Naive thymus-derived CD4-positive, alpha-beta T cell (primary cell): ENCODE measurements around the gene MAST1. TPM values are rescaled to one million over a fixed set of nuclear protein-coding genes. Genes with fewer than 3 reads are reported as not detected.
"Not testable (repeated sequence)": the region's sequence is repeated elsewhere in the genome, so short reads cannot be mapped to it uniquely, and the experiment has no call there.

Experiments used
- ATAC-seq: fragments of 150-1000 bp; cut with Tn5 transposase; 2 replicates; pipeline ENCODE4 v1.10.0; 2021; ENCODE audit warnings: mild to moderate bottlenecking, moderate library complexity
- CTCF ChIA-PET: fragments of 350-600 bp; sonication (Branson Sonifier 250); formaldehyde crosslinking; loops from one replicate; lab custom pipeline; 2021; ENCODE audit warnings: antibody characterized with exemption; lab: Charles Lee
- POLR2A ChIA-PET: fragments of 350-600 bp; sonication (Branson Sonifier 250); formaldehyde crosslinking; loops from one replicate; lab custom pipeline; 2021; ENCODE audit warnings: antibody characterized with exemption, inconsistent platforms; lab: Charles Lee
- DNase-seq, 9 donors: peaks; one replicate each; pipeline versions ENCODE4 v3.0.0 to v3.0.0-alpha.2; 2020 to 2022; ENCODE audit warnings: mixed read lengths in 1 of 9
- H3K27ac ChIP-seq: one replicate; pipeline ENCODE4 v1.7.0; 2013; ENCODE audit warnings: mild to moderate bottlenecking, low read depth, low read length, moderate library complexity
- H3K27me3 ChIP-seq, 2 donors: one replicate each; pipeline ENCODE4 v1.7.0; 2013; ENCODE audit warnings: low read length in 2 of 2, mild to moderate bottlenecking in 2 of 2, moderate library complexity in 2 of 2; ENCODE audit not compliant: control insufficient read depth in 2 of 2, insufficient read depth in 2 of 2
- H3K36me3 ChIP-seq, 3 experiments: 1 replicate in 2 of 3; 2 replicates in 1 of 3; pipeline ENCODE4 v1.7.0; 2013; ENCODE audit warnings: low read length in 3 of 3, mild to moderate bottlenecking in 3 of 3, moderate library complexity in 1 of 3; ENCODE audit not compliant: insufficient read depth in 3 of 3, control insufficient read depth in 2 of 3
- H3K4me1 ChIP-seq, 2 donors: one replicate each; pipeline ENCODE4 v1.7.0; 2013; ENCODE audit warnings: low read length in 2 of 2, mild to moderate bottlenecking in 2 of 2, moderate library complexity in 1 of 2; ENCODE audit not compliant: control insufficient read depth in 2 of 2, insufficient read depth in 2 of 2
- H3K4me3 ChIP-seq: 2 replicates; pipeline ENCODE4 v1.7.0; 2013; ENCODE audit warnings: mild to moderate bottlenecking, low read length
- H3K9me3 ChIP-seq, 3 experiments: 1 replicate in 2 of 3; 2 replicates in 1 of 3; pipeline ENCODE4 v1.7.0; 2013; ENCODE audit warnings: low read length in 3 of 3; ENCODE audit not compliant: control insufficient read depth in 2 of 3
- H3K27ac Mint-ChIP-seq, 9 donors: one replicate each; pipeline ENCODE4 v1.8.0; 2020 to 2022; ENCODE audit warnings: mixed read lengths in 9 of 9, mild to moderate bottlenecking in 8 of 9, moderate library complexity in 5 of 9, inconsistent platforms in 2 of 9
- H3K27me3 Mint-ChIP-seq, 5 donors: one replicate each; pipeline ENCODE4 v1.8.0; 2021 to 2022; ENCODE audit warnings: mixed read lengths in 5 of 5, mild to moderate bottlenecking in 1 of 5
- H3K36me3 Mint-ChIP-seq, 5 donors: one replicate each; pipeline ENCODE4 v1.8.0; 2020 to 2022; ENCODE audit warnings: mixed read lengths in 5 of 5, mild to moderate bottlenecking in 3 of 5, inconsistent platforms in 1 of 5
- H3K4me1 Mint-ChIP-seq, 7 donors: one replicate each; pipeline ENCODE4 v1.8.0; 2020 to 2022; ENCODE audit warnings: mixed read lengths in 7 of 7, mild to moderate bottlenecking in 3 of 7, inconsistent platforms in 1 of 7
- H3K4me3 Mint-ChIP-seq, 10 donors: one replicate each; pipeline ENCODE4 v1.8.0; 2020 to 2022; ENCODE audit warnings: mild to moderate bottlenecking in 10 of 10, mixed read lengths in 10 of 10, moderate library complexity in 6 of 10, inconsistent platforms in 2 of 10
- H3K9me3 Mint-ChIP-seq, 11 donors: one replicate each; pipeline ENCODE4 v1.8.0; 2020 to 2022; ENCODE audit warnings: mixed read lengths in 11 of 11, mild to moderate bottlenecking in 4 of 11, inconsistent platforms in 1 of 11, moderate library complexity in 1 of 11
- intact Hi-C, 2 donors: fragments of 100-400 bp; cut with micrococcal nuclease; formaldehyde crosslinking; loops; one replicate each; pipeline ENCODE4 v1.15.1; 2023
- polyA plus RNA-seq, 2 donors: library from polyadenylated mRNA; unstranded; fragments of 300-500 nt; fragmentation: Illumina TruSeq; gene quantifications; one replicate each; pipeline ENCODE4 v1.2.3, GENCODE V29; 2021
- total RNA-seq, 6 experiments: library from RNA in 5 of 6; stranded (reverse) in 5 of 6; gene quantifications; 1 replicate in 5 of 6; 2 replicates in 1 of 6; pipeline ENCODE4 v1.2.3 and lab custom pipeline; 2021 to 2026

The MAST1 gene
- total and polyA plus RNA-seq, 7 experiments from 2014 or later = 0.51 to 3.5 (median 0.77) TPM; not detected in 1

DNA sequence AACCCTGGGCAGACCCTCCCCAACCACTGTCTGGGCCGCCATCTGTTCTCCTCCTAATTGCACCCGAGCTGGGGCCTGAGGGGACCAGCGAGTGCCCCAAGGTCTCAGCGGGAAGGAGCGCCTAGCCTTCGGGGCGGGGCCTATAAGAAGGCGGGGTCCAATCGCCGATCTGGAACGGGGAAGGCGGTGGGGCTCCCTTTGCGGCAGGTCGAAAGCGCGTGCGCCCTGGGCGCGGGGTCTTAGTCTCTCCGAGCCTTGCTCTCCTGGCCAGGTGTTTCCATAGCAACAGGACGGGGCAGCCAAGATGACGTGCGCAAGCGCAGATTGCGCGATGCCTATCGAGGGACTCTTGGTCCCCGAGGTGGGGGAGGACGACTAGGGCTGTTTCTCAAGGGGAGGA lies 2.8 kb downstream of the MAST1 start:
- H3K36me3 ChIP-seq = no peaks in the 10 kb centered on the region
- no peak overlapping the region for H3K4me3 ChIP-seq
- CTCF ChIA-PET = no interaction called here
- Mint-ChIP-seq H3K9me3 (peaks cover 0 to 5% (median 0%) of the 10 kb centered on the region in 11 donors), H3K4me3 (peak overlapping the region in 7 of 10 donors; percentile 14 to 76 (median 39)), H3K36me3 (no peaks in the 10 kb centered on the region), H3K27me3 (peaks cover 60 to 81% (median 72%) of the 10 kb centered on the region in 5 donors), H3K27ac (no peak overlapping the region), H3K4me1 (peaks cover 0 to 37% (median 24%) of the 10 kb centered on the region in 7 donors)
- H3K9me3 ChIP-seq = no peaks in the 10 kb centered on the region
- DNase-seq (peak in 1 of 9 donors; percentile 40), ATAC-seq (no peak)
- peaks cover 16 to 27% of the 10 kb centered on the region in 2 donors for H3K27me3 ChIP-seq
- intact Hi-C loops = no loop called here
- peaks cover 6 to 10% of the 10 kb centered on the region in 2 donors for H3K4me1 ChIP-seq
- H3K27ac ChIP-seq = no peak overlapping the region
- POLR2A ChIA-PET = no interaction called here

DNA sequence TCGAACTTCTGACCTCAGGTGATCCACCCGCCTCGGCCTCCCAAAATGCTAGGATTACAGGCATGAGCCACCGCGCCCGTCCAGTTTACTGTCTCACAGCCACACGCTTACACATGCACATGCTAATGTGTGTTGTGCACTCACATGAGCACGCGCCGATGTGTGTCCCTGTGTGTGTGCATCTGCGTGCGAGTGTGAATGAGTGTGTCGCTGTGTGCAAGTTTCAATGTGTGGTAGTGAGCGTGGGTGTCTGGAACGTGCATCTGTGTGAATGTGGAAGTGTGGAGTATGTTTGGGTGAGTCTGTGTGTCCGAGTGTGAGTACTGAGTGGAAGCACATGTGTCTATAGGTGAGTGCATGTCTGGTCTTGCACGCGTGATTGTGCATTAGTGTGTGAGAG lies 4.2 kb downstream of the MAST1 start:
- DNase-seq (no peak), ATAC-seq (no peak)
- Histone ChIP-seq H3K9me3 (no peaks in the 10 kb centered on the region), H3K27ac (no peak overlapping the region), H3K27me3 (peaks cover 16 to 28% of the 10 kb centered on the region in 2 donors), H3K4me1 (peaks cover 13 to 14% of the 10 kb centered on the region in 2 donors), H3K36me3 (no peaks in the 10 kb centered on the region), H3K4me3 (no peak overlapping the region)
- no peaks in the 10 kb centered on the region for H3K36me3 Mint-ChIP-seq
- H3K27ac Mint-ChIP-seq = no peak overlapping the region
- H3K4me1 Mint-ChIP-seq = peaks cover 0 to 34% (median 25%) of the 10 kb centered on the region in 7 donors
- CTCF ChIA-PET = no interaction called here
- no peak overlapping the region for H3K4me3 Mint-ChIP-seq
- intact Hi-C loops = no loop called here
- H3K27me3 Mint-ChIP-seq = peaks cover 48 to 77% (median 65%) of the 10 kb centered on the region in 5 donors
- peaks cover 0 to 3% (median 0%) of the 10 kb centered on the region in 11 donors for H3K9me3 Mint-ChIP-seq
- POLR2A ChIA-PET = no interaction called here

DNA sequence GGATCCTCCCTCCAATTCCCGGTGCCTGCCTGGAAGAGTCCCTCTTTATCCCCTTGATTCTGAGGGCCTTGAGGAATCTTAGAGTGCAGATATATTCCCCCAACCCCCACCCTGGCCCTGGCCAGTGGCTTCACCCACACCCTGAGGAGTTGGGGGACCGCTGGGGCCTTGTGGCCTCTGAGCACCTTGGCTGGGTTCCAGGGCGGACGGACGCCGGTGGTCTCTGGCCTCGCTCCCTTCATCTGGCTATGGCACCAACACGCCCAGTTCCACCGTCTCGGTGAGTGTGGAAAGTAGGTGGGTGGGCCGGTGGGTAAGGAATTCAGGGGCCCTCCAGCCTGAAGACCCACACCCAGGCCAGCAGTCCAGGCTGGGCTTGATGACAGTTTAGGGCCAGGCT lies 5.0 kb downstream of the MAST1 start:
- H3K4me3 ChIP-seq = no peak overlapping the region
- CTCF ChIA-PET = no interaction called here

DNA sequence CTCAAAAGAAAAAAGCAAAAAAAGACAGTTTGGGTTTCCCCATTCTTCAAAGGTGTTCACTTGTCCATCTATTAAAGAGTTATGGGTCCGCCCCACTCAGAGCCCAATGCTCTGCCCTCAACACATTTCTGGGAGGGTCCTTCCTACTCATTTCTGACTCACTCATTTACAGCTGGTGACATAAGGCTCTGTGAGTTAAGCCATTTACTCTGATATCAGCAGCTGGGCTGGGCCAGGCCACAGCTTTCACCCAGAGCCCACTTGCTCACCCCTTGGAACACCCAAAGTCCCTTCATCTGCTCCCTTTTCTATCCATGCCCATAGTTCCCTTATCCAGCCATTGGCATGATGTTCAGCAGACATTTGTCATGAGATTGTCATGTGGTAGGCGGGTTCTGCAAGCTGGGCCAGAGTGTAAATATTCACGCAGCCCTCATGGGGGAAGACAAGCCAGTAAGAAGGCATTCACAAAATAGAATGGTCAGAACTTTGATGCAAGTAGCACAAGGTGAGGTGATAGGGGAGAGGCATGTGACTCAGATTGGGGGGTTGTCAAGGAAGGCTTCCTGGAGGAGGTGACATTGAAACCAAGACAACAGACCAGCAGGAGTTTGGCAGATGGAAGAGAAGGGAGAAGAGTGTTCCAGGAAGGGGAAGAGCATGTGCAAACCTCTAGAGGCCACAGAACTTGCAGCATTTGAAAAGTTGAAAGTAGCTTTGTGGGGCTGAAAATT lies 5.9 kb downstream of the MAST1 start:
- Histone ChIP-seq H3K27ac (no peak overlapping the region), H3K36me3 (no peaks in the 10 kb centered on the region), H3K27me3 (peaks cover 10 to 33% of the 10 kb centered on the region in 2 donors), H3K4me1 (peaks cover 13 to 14% of the 10 kb centered on the region in 2 donors), H3K4me3 (no peak overlapping the region), H3K9me3 (no peaks in the 10 kb centered on the region)
- H3K27ac Mint-ChIP-seq = no peak overlapping the region
- no peaks in the 10 kb centered on the region for H3K36me3 Mint-ChIP-seq
- intact Hi-C loops = no loop called here
- H3K4me3 Mint-ChIP-seq = no peak overlapping the region
- peaks cover 0 to 2% (median 0%) of the 10 kb centered on the region in 11 donors for H3K9me3 Mint-ChIP-seq
- H3K4me1 Mint-ChIP-seq = peaks cover 0 to 26% (median 24%) of the 10 kb centered on the region in 7 donors
- H3K27me3 Mint-ChIP-seq = peaks cover 37 to 69% (median 56%) of the 10 kb centered on the region in 5 donors
- ATAC-seq = no peak
- ChIA-PET POLR2A (no interaction called here), CTCF (interaction anchor here (7.6 kb wide), 1 partner anchor 79 kb away, joined by 121 read pairs; no protein-coding TSS in a partner anchor)
- no peak for DNase-seq

More for the DNA sequence above, 5.0 kb downstream of the MAST1 start:
- Mint-ChIP-seq H3K9me3 (peaks cover 0 to 3% (median 0%) of the 10 kb centered on the region in 11 donors), H3K4me3 (no peak overlapping the region), H3K27ac (no peak overlapping the region), H3K27me3 (peaks cover 43 to 73% (median 59%) of the 10 kb centered on the region in 5 donors), H3K4me1 (peaks cover 0 to 29% (median 27%) of the 10 kb centered on the region in 7 donors), H3K36me3 (no peaks in the 10 kb centered on the region)
- DNase-seq (no peak), ATAC-seq (no peak)
- Histone ChIP-seq H3K4me1 (peaks cover 13 to 19% of the 10 kb centered on the region in 2 donors), H3K27ac (no peak overlapping the region), H3K36me3 (no peaks in the 10 kb centered on the region), H3K9me3 (no peaks in the 10 kb centered on the region), H3K27me3 (peaks cover 13 to 33% of the 10 kb centered on the region in 2 donors)
- intact Hi-C loops = no loop called here
- POLR2A ChIA-PET = interaction anchor here (0.6 kb wide), 1 partner anchor 72 kb away, joined by 3 read pairs; no protein-coding TSS in a partner anchor

DNA sequence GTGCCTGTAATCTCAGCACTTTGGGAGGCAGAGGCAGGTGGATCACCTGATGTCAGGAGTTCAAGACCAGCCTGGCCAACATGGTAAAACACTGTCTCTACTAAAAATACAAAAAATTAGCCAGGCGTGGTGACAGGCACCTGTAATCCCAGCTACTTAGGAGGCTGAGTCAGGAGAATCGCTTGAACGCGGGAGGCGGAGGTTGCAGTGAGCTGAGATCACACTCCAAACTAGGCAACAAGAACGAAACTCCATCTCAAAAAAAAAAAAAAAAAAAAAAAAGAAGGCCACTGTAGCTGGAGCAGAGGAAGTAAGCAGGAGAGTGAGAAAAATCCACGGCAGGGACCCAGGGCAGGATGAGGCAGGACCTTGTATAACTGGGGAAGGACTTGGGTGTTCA lies 8.3 kb downstream of the MAST1 start:
- H3K27me3 ChIP-seq = peaks cover 0 to 15% of the 10 kb centered on the region in 2 donors
- not testable (repeated sequence) for H3K36me3 Mint-ChIP-seq, H3K9me3 Mint-ChIP-seq, H3K4me3 ChIP-seq, H3K4me1 Mint-ChIP-seq, DNase-seq, H3K9me3 ChIP-seq, H3K36me3 ChIP-seq, ATAC-seq, H3K4me1 ChIP-seq, H3K27ac ChIP-seq
- ChIA-PET POLR2A (interaction anchor here (1.1 to 1.6 kb wide), 3 partner anchors 11 to 81 kb away, joined by 3 to 5 read pairs (median 4); partner anchors contain the start of gene JUNB), CTCF (interaction anchor here (0.5 to 7.6 kb wide), 12 partner anchors 7 to 170 kb away, joined by 3 to 121 read pairs (median 4); partner anchors contain the start of gene RNASEH2A)
- H3K27me3 Mint-ChIP-seq = peaks cover 15 to 48% (median 35%) of the 10 kb centered on the region in 5 donors
- H3K27ac Mint-ChIP-seq = peak overlapping the region in 1 of 9 donors; percentile 54
- H3K4me3 Mint-ChIP-seq = peak overlapping the region in 3 of 10 donors; percentile 0 to 59 (median 52)
- intact Hi-C loops = loop anchor here (1.0 to 2.0 kb wide), 6 partner anchors 50 to 170 kb away; no protein-coding TSS in a partner anchor

DNA sequence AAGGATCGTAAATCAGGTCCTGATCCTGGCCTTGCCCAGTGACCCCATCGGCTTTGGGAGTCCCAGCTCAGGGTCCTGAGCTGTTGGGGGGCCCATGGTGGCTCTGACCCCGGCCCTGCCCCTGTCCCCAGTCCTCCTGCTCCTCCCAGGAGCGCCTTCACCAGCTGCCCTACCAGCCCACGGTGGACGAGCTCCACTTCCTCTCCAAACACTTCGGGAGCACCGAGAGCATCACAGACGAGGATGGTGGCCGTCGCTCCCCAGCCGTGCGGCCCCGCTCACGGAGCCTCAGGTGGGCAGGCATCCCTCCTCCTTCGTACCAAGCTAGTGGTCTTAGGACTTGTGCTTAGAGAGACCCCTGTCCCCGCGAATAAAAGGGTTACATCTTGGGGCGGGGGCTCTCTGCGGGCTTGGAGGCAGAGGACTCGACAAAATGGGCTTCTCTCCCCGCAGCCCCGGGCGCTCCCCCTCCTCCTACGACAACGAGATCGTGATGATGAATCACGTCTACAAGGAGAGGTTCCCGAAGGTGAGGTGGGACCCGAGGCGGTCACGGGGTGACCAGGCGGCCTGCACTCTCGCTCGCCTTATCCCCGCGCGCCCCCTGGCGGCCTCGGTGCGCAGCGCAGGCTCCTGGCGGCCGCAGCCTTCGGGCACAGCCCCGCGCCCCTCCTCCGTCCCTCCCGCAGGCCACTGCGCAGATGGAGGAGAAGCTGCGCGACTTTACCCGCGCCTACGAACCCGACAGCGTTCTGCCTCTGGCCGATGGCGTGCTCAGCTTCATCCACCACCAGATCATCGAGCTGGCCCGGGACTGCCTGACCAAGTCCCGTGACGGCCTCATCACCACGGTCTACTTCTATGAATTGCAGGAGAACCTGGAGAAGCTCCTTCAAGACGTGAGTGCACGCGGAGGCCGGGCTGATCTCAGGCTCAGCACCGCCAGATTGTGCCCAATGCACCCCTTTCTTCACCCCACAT lies 9.1 kb downstream of the MAST1 start:
- Mint-ChIP-seq H3K27me3 (peaks cover 9 to 39% (median 28%) of the 10 kb centered on the region in 5 donors), H3K4me3 (peak overlapping the region in 9 of 10 donors; percentile 41 to 70 (median 50)), H3K36me3 (no peaks in the 10 kb centered on the region), H3K4me1 (peaks cover 0 to 4% (median 0%) of the 10 kb centered on the region in 7 donors), H3K9me3 (no peaks in the 10 kb centered on the region), H3K27ac (peak overlapping the region in 1 of 9 donors; percentile 28)
- Histone ChIP-seq H3K36me3 (no peaks in the 10 kb centered on the region), H3K27ac (no peak overlapping the region), H3K27me3 (peaks cover 0 to 13% of the 10 kb centered on the region in 2 donors), H3K4me1 (peaks cover 7 to 9% of the 10 kb centered on the region in 2 donors), H3K4me3 (no peak overlapping the region), H3K9me3 (no peaks in the 10 kb centered on the region)
- ChIA-PET POLR2A (interaction anchor here (0.7 to 1.6 kb wide), 6 partner anchors 12 to 81 kb away, joined by 3 to 5 read pairs (median 4); partner anchors contain the start of genes HOOK2 and JUNB), CTCF (interaction anchor here (0.5 to 7.6 kb wide), 18 partner anchors 8 to 170 kb away, joined by 3 to 121 read pairs (median 4); partner anchors contain the start of gene RNASEH2A)
- DNase-seq (peak; percentile 46 to 99 (median 72)), ATAC-seq (peak; percentile 99)
- intact Hi-C loops = loop anchor here (1.0 to 2.0 kb wide), 6 partner anchors 51 to 171 kb away; no protein-coding TSS in a partner anchor
